SK-N-SH (cell line): ENCODE data around the gene GNA14.
"Not testable (repeated sequence)": the region's sequence is repeated elsewhere in the genome, so short reads cannot be mapped to it uniquely, and the experiment has no call there.

ENCODE experiments used
- CTCF ChIP-seq: fragments of 200-600 bp; sonication (generic); IDR thresholded peaks from 2 replicates; pipeline ENCODE4 v1.6.1; 2017; ENCODE audit warnings: antibody characterized with exemption, mild to moderate bottlenecking, moderate library complexity
- FOSL2 ChIP-seq: IDR thresholded peaks from 2 replicates; pipeline ENCODE4 v1.4.0; 2012; ENCODE audit warnings: low read depth, mild to moderate bottlenecking, moderate library complexity, borderline replicate concordance
- FOXJ3 ChIP-seq: sonication (generic); formaldehyde crosslinking; IDR thresholded peaks from 2 replicates; pipeline ENCODE4 v1.5.1; 2020; ENCODE audit warnings: mild to moderate bottlenecking, missing genetic modification reagents
- GABPA ChIP-seq: IDR thresholded peaks from 2 replicates; pipeline ENCODE4 v1.4.0; 2012; ENCODE audit warnings: low read depth, mild to moderate bottlenecking
- MAX ChIP-seq: IDR thresholded peaks from 2 replicates; pipeline ENCODE4 v1.4.0; 2012; ENCODE audit warnings: low read depth
- POLR2AphosphoS5 ChIP-seq: IDR thresholded peaks from 2 replicates; pipeline ENCODE4 v1.6.1; 2012; ENCODE audit warnings: low read depth, low read length
- RAD21 ChIP-seq: IDR thresholded peaks from 2 replicates; pipeline ENCODE4 v1.6.1; 2012; ENCODE audit warnings: mild to moderate bottlenecking, low read length
- RCOR1 ChIP-seq: fragments of 150-350 bp; IDR thresholded peaks from 2 replicates; pipeline ENCODE4 v1.6.1; 2017; ENCODE audit warnings: antibody characterized with exemption, low read length
- REST ChIP-seq: IDR thresholded peaks from 2 replicates; pipeline ENCODE4 v1.6.1; 2012; ENCODE audit warnings: mild to moderate bottlenecking, low read depth, low read length, moderate library complexity
- SIN3A ChIP-seq: IDR thresholded peaks from 2 replicates; pipeline ENCODE4 v1.6.1; 2012; ENCODE audit warnings: low read depth, mild to moderate bottlenecking, low read length, moderate library complexity, borderline replicate concordance
- TAF1 ChIP-seq: IDR thresholded peaks from 2 replicates; pipeline ENCODE4 v1.6.1; 2012; ENCODE audit warnings: low read depth, mild to moderate bottlenecking, low read length, moderate library complexity, borderline replicate concordance
- USF1 ChIP-seq: IDR thresholded peaks from 2 replicates; pipeline ENCODE4 v1.4.0; 2012; ENCODE audit warnings: low read depth, borderline replicate concordance
- USF2 ChIP-seq: fragments of 150-350 bp; IDR thresholded peaks from 2 replicates; pipeline ENCODE4 v1.6.1; 2017; ENCODE audit warnings: antibody characterized with exemption, low read length, low read depth, borderline replicate concordance
- YY1 ChIP-seq: IDR thresholded peaks from 2 replicates; pipeline ENCODE4 v1.4.0; 2012; ENCODE audit warnings: low read depth, mild to moderate bottlenecking

- not testable (repeated sequence) for TF ChIP-seq POLR2AphosphoS5; USF2; MAX; TAF1; CTCF; RAD21; GABPA; USF1; FOSL2; YY1; REST; FOXJ3 (CRISPR knock-in tag); SIN3A; RCOR1
Observed at GRCh38 chr9:77408521-77408920, 239.6 kb downstream of the GNA14 start.
